GM06990 (cell line): Measurements from ENCODE around the gene FARSB.

Experiments used
- DNase-seq: peaks from one replicate; pipeline ENCODE4 v3.0.0-alpha.2; 2011; ENCODE audit not compliant: insufficient read length; ENCODE audit errors: extremely low read depth
- H3K27me3 ChIP-seq: replicated peaks from 2 replicates; pipeline ENCODE4 v1.6.0; 2011; ENCODE audit warnings: low read length; ENCODE audit not compliant: control insufficient read depth, insufficient read depth
- H3K36me3 ChIP-seq: 2 replicates; pipeline ENCODE4 v1.5.1; 2011; ENCODE audit warnings: low read length; ENCODE audit not compliant: control insufficient read depth, insufficient read depth
- H3K4me3 ChIP-seq: replicated peaks from 2 replicates; pipeline ENCODE4 v1.5.1; 2011; ENCODE audit warnings: low read depth, mild to moderate bottlenecking, control low read depth, low read length
- TF ChIP-seq, protein P1 (sequence below): IDR thresholded peaks from 2 replicates; pipeline ENCODE4 v1.5.1; 2011; ENCODE audit warnings: low read length, control low read depth, mild to moderate bottlenecking, inconsistent platforms; ENCODE audit not compliant: insufficient read depth, poor library complexity, severe bottlenecking

FARSB gene

GRCh38 chr2:222671259-222672067 is 15.6 kb upstream of the FARSB start, which contains the start of gene MOGAT1:
Gene MOGAT1 (plus strand): TSS chr2:222671658. CDS start chr2:222671786, 128 bp downstream.
- peaks cover 4% of the 10 kb centered on the region for H3K27me3 ChIP-seq
- no peak for DNase-seq

GRCh38 chr2:222670191-222671038 is 14.5 kb upstream of the FARSB start:
- Histone ChIP-seq H3K36me3 (no peaks in the 10 kb centered on the region), H3K27me3 (peaks cover 4% of the 10 kb centered on the region), H3K4me3 (no peak overlapping the region)
- TF ChIP-seq, protein P1, sequence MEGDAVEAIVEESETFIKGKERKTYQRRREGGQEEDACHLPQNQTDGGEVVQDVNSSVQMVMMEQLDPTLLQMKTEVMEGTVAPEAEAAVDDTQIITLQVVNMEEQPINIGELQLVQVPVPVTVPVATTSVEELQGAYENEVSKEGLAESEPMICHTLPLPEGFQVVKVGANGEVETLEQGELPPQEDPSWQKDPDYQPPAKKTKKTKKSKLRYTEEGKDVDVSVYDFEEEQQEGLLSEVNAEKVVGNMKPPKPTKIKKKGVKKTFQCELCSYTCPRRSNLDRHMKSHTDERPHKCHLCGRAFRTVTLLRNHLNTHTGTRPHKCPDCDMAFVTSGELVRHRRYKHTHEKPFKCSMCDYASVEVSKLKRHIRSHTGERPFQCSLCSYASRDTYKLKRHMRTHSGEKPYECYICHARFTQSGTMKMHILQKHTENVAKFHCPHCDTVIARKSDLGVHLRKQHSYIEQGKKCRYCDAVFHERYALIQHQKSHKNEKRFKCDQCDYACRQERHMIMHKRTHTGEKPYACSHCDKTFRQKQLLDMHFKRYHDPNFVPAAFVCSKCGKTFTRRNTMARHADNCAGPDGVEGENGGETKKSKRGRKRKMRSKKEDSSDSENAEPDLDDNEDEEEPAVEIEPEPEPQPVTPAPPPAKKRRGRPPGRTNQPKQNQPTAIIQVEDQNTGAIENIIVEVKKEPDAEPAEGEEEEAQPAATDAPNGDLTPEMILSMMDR, result no peak
- no peak for DNase-seq

More at GRCh38 chr2:222671259-222672067, 15.6 kb upstream of the FARSB start, which contains the start of gene MOGAT1:
- H3K4me3 ChIP-seq, result no peak within 1 kb of the TSS
- H3K36me3 ChIP-seq, result no peaks in the 10 kb centered on the region
- TF ChIP-seq, protein P1, result no peak

GRCh38 chr2:222669353-222669752 is 13.5 kb upstream of the FARSB start:
- Histone ChIP-seq H3K27me3 (peaks cover 4% of the 10 kb centered on the region), H3K36me3 (no peaks in the 10 kb centered on the region), H3K4me3 (no peak overlapping the region)
- TF ChIP-seq, protein P1, result no peak
- no peak for DNase-seq

GRCh38 chr2:222668494-222669154 is 12.7 kb upstream of the FARSB start:
- Histone ChIP-seq H3K27me3 (peaks cover 4% of the 10 kb centered on the region), H3K36me3 (no peaks in the 10 kb centered on the region), H3K4me3 (no peak overlapping the region)
- DNase-seq, result no peak
- TF ChIP-seq, protein P1, result no peak

- Histone ChIP-seq H3K36me3 (no peaks in the 10 kb centered on the region), H3K4me3 (no peak overlapping the region), H3K27me3 (no peaks in the 10 kb centered on the region)
- DNase-seq, result no peak
- TF ChIP-seq, protein P1, result no peak
These were observed 7.6 kb upstream of the FARSB start for GRCh38 chr2:222663479-222663878.
